ENCODE results near the gene MPPED1.

MPPED1 gene

DNA sequence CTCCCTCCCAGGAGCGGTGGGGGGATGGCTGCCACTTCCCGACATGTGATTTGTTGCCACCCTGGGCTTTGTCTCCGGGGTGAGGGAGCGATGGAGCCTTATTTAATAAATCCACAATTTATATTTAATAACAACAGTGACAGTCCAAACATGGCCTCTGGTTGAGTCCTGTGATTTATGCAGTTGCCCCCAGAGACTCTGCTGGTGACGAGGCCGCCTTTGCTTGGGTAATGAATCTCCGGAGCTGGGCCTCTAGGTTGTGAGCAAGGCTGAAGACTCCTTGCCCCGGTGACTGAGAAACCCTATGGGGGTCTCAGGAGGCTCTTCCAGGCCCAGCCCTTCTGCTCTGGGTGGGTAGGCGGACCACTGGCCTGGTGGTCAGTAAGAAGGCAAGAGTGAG, 16.7 kb downstream of the MPPED1 start:
- no peak overlapping the region for H3K4me3 ChIP-seq (ENCODE audit: control insufficient read depth, low read depth, low read length)
- TF ChIP-seq, protein P1, sequence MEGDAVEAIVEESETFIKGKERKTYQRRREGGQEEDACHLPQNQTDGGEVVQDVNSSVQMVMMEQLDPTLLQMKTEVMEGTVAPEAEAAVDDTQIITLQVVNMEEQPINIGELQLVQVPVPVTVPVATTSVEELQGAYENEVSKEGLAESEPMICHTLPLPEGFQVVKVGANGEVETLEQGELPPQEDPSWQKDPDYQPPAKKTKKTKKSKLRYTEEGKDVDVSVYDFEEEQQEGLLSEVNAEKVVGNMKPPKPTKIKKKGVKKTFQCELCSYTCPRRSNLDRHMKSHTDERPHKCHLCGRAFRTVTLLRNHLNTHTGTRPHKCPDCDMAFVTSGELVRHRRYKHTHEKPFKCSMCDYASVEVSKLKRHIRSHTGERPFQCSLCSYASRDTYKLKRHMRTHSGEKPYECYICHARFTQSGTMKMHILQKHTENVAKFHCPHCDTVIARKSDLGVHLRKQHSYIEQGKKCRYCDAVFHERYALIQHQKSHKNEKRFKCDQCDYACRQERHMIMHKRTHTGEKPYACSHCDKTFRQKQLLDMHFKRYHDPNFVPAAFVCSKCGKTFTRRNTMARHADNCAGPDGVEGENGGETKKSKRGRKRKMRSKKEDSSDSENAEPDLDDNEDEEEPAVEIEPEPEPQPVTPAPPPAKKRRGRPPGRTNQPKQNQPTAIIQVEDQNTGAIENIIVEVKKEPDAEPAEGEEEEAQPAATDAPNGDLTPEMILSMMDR (conservative IDR thresholded peaks at IDR 0.05; ENCODE audit: control insufficient read depth, insufficient read depth, low read depth, low read length): no peak
- no peak for DNase-seq (ENCODE audit: low read depth)

DNA sequence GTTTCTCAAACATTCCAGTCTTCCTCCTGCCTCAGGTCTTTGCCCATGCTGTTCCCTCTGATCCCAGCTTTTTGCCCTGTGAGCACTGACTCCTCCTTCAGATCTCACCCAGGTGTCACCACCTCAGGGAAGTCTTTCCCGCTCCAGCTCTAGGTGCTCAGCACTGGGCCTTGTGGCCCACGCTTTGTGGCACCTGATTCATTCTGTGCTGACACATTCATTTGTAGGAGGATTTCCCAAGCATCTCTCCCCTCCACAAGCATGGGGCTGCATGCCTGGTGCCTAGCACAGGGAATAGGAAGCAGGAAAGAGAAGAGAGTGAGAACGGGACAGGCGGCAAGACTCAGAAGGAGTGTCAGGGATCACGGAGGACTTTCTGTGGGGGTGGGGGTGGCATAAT, 17.6 kb downstream of the MPPED1 start:
- TF ChIP-seq, protein P1 (conservative IDR thresholded peaks at IDR 0.05; ENCODE audit: control insufficient read depth, insufficient read depth, low read depth, low read length): no peak
- no peak for DNase-seq (ENCODE audit: low read depth)
- no peak overlapping the region for H3K4me3 ChIP-seq (ENCODE audit: control insufficient read depth, low read depth, low read length)

DNA sequence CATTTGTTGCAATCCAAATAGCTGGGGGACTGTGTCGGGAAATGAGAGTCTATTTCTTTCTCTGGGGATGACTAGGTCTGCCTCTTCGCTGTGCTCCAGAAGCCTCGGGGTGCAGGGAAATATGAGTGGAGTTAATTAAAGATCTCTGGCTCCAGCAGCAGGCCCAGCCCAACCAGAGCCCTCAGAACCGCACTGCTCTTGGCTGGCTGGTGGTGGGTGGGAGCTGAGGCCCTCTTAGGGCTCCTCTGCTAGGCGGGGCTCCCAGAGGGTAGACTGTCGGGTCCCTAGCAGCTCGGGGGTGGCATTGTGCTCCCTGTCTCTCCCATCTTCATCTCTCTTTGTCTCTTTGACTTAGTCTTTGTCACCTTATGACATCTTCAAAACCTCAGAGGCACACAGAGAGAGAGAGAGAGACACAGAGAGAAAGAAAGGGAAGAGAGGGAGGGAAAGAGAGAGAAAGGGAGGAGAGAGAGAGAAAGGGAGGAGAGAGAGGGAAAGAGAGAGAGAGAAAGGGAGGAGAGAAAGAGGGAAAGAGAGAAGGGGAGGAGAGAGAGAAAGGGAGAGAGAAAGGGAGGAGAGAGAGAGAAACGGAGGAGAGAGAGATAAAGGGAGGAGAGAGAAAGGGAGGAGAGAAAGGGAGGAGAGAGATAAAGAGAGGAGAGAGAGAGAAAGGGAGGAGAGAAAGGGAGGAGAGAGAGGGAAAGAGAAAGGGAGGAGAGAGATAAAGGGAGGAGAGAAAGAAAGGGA, 20.2 kb downstream of the MPPED1 start:
- TF ChIP-seq, protein P1 (conservative IDR thresholded peaks at IDR 0.05; ENCODE audit: control insufficient read depth, insufficient read depth, low read depth, low read length): no peak
- no peak for DNase-seq (ENCODE audit: low read depth)
- no peak overlapping the region for H3K4me3 ChIP-seq (ENCODE audit: control insufficient read depth, low read depth, low read length)

DNA sequence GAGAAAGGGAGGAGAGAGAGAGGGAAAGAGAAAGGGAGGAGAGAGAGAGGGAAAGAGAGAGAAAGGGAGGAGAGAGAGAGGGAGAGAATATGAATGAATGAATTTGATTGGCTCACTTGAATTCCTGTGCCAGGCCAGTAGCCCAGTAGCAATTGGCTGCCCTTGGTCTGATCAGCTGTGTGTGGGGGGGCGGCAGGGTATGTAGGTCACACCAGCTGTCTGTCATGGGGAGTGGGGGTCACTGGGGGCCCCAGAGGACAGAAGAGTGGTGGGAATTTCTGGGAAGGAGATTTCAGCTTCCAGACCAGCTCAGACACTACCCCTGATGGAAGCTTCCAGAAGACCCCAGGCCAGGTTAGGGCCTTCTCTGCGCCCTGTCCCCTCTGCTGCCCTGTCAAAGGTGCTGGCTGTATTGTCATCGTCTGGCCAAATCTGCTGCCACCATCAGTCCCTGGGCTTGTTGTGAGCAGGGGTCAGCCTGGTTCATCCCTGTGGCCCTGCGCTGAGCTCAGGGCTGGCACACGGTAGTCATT, 21.1 kb downstream of the MPPED1 start:
- no peak for DNase-seq (ENCODE audit: low read depth)
- TF ChIP-seq, protein P1 (conservative IDR thresholded peaks at IDR 0.05; ENCODE audit: control insufficient read depth, insufficient read depth, low read depth, low read length): no peak
- no peak overlapping the region for H3K4me3 ChIP-seq (ENCODE audit: control insufficient read depth, low read depth, low read length)

DNA sequence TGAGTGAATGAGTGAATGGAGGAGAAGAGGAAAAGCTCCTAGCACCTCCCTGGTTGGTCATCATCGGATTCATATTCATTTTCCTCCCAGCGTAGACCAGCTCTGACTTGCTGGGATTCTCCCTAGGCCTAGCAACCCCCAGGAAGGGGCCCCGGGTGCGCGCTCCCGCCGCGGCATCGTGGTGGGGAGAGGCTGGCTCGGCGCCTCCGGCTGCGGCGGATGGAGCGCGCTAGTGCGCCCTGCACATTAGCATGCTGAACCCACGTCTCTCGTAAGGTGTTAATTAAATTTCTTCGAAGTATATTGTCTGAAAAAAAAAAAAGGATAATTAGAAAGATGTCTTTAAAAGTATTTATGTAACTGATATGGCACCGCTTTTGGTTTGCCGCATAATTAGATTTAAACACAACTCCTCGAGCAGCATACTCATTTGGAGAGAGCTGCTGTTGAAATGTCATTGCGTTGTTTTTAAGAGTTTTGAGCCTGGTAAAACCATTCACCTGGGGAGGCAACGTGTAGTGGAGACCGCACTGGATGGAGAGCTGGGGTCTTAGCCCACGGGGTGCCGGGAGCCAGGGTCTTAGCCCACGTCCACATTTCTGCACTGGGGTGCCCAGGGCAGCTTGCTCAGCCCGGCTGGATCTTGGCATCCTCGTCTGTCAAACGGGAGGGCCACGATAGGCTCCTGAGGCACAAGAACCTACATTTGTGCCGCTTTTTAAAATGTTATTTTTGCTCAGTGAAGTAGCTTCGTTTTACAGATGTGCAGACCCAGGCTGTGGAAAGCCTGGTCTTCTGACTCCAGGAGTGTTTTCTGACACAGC, 21.8 kb downstream of the MPPED1 start:
- no peak overlapping the region for H3K4me3 ChIP-seq (ENCODE audit: control insufficient read depth, low read depth, low read length)
- TF ChIP-seq, protein P1 (conservative IDR thresholded peaks at IDR 0.05; ENCODE audit: control insufficient read depth, insufficient read depth, low read depth, low read length): no peak
- no peak for DNase-seq (ENCODE audit: low read depth)

DNA sequence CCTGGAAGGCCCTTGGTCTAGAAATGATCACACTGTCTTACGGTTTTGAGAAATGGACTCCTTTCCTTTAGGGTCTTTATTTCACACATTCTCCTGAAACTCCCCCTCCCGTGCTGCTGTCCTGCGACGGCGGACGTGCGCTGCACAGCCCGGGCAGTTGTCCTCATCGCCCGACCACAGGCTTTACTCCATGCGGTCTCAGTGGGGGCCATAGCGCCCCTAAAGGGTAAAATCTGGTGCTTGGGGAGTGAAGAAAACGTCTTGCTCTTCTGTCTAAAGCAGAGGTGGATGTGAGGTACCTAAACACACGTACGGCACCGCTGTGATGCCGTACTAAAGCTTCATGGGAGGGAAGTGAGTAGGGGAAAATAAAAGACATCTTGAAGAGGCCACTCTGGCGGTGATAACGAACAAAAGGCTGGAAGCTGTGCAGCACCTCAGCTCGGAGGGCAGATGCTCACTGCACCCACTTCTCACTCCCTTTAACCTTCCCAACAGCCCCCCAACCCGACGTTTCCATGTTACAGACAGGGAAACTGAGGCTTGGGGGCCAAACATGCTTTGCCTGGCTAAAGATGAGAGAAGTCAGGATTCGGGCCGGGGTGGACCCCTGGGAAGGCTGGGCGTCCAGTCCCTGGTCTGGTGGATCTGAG, 22.6 kb downstream of the MPPED1 start:
- TF ChIP-seq, protein P1 (conservative IDR thresholded peaks at IDR 0.05; ENCODE audit: control insufficient read depth, insufficient read depth, low read depth, low read length): no peak
- DNase-seq (ENCODE audit: low read depth): no peak

More for the DNA sequence above, 22.6 kb downstream of the MPPED1 start:
- H3K4me3 ChIP-seq (ENCODE audit: control insufficient read depth, low read depth, low read length): no peak overlapping the region

Data from fibroblast of mammary gland (primary cell).